Stimulated activated CD8-positive, alpha-beta memory T cell treated with anti-CD3 and anti-CD28 coated beads, Interleukin-15, amount 100 ng/mL, for 48 hours (primary cell): ENCODE results near the gene PRDM13.
"Not testable (repeated sequence)": the region's sequence is repeated elsewhere in the genome, so short reads cannot be mapped to it uniquely, and the experiment has no call there.

ENCODE experiments used
- DNase-seq, 2 donors: peaks; one replicate each; pipeline ENCODE4 v3.0.0-alpha.2; 2020; ENCODE audit warnings: low read depth in 2 of 2

The PRDM13 gene

DNA sequence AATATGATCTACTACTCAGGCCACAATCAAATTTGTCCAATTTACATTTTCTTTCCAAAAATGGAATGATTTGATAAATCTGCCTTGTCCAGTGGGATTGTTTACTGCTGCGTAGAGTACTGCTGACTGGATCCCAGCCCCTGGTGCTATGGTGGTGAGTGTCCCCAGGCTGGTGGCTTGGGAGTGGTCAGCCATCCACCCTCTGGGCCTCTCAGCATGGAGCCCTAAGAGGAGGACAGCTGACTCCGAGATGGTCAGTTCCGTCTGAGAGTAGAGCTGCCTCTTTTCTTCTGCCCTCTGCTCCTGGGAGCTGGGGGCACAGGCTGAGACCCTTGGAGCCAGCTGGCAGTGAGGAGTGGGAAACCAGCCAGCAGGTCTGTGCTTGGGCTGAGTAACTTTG lies 22.7 kb downstream of the PRDM13 start:
- DNase-seq = no peak

DNA sequence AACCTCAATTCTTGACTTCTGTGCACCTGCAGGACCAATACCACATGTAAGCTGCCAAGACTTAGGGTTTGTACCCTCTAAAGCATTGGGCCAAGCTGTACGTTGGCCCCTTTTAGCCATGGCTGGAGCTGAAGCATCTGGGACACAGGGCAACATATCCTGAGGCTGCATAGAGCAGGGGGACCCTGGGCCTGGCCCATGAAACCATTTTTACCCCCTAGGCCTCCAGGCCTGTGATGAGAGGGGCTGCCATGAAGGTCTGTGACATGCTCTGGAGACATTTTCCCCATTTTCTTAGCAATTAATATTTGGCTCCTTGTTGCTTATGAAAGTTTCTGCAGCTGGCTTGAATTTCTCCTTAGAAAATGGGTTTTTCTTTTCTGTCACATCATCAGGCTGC lies 31.0 kb downstream of the PRDM13 start:
- DNase-seq = no peak

DNA sequence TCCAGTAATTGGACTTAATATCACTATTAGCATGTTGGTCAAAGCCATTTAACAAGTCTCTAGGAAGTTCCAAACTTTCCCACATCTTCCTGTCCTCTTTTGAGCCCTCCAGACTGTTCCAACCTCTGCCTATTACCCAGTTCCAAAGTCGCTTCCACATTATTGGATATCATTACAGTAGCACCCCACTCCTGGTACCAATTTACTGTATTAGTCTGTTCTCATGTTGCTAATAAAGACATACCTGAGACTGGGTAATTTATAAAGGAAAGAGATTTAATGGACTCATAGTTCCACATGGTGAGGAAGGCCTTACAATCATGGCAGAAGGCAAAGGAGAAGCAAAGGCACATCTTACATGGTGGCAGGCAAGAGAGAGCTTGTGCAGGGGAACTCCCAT lies 31.7 kb downstream of the PRDM13 start:
- not testable (repeated sequence) for DNase-seq

- DNase-seq = no peak
These were observed 34.6 kb downstream of the PRDM13 start for GRCh38 chr6:99641270-99641669.

DNA sequence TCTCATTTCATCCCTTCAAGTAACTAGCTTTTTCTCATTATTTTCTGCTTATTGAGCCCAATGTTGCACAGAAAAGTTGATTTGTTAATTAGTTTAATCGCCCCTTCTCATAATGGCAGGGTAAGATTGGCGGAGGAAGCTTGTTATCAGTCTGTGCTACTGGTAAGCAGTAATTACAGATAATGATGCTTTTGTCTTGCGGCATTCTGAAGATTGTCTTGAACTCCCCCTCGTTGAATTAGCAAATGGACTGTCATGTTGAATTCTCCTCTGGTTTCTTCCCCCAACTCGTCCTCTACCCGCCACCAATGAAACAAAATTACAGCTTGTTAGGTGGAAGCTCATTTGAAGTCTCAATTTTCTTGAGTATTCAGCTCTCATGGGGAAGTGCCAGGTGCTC lies 39.4 kb downstream of the PRDM13 start:
- DNase-seq = no peak

- DNase-seq = not testable (repeated sequence)
These were observed 43.5 kb downstream of the PRDM13 start for GRCh38 chr6:99650091-99650571.

DNA sequence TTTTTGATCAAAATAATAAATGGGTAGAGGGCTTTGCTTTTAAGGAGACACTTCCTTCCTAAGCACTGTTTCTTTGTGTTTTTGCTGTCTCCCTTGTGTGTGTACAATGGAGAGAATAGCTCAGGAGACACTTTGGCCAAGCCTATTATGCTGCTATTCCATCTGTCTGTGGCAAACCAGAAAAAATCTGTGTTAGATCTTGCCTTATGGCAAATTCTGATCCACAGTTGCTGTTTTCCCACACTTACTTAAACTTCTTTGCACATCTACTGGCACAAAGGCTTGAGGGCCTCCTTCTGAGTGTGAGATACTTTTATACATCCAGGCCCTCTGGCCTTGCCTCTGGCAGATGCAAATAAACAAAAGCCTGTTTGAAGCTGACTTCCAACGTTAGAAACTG lies 53.6 kb downstream of the PRDM13 start:
- no peak for DNase-seq

DNA sequence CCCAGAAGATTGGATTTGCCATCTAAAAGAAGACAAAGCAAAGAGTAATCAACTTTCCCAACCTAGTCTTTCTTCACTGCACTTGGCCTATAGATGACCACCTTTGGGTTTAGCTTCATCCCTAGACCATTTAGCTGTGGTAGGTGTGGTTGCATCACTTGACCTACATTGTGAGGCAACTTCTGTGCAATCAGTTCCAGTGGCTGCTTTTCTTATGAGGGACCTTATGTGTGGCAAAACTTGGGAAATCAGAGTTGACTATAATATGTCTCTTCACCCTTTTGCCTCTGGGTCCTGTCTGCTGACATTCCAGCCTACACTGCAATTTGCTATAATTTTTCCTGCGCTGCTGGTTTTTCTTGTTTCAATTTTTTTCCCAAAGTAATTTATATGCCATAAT lies 55.2 kb downstream of the PRDM13 start:
- no peak for DNase-seq

DNA sequence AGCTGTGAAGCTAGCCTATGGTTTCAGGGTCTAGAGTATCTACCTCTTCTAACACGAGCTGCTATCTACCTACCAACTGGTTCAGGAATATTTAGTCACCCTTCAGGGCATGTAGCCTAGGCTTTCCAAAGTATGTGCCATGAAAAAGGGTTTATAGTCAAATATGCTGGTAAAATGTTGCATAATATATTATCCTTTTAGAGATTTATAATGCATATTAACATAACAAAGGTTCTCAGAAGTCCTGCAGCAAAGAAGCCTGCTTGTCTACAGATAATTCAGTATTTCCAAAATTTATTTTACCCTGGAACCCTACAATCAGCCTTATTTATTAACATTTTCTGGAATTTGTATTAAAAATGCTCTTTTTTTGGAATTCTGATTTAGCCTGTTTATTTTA lies 56.0 kb downstream of the PRDM13 start:
- no peak for DNase-seq
